GM19438 (cell line): ENCODE results near the gene GALNTL6.

Source experiments
- ATAC-seq: cut with Tn5 transposase; IDR thresholded peaks from one replicate; pipeline ENCODE4 v1.9.1; 2021; ENCODE audit warnings: low read depth; ENCODE audit not compliant: unreplicated experiment

GALNTL6 gene

GRCh38 chr4:172173206-172173605 is 360.0 kb downstream of the GALNTL6 start:
- ATAC-seq: no peak

GRCh38 chr4:172177382-172177781 is 364.2 kb downstream of the GALNTL6 start:
- ATAC-seq: no peak

- ATAC-seq: no peak
These were observed 375.2 kb downstream of the GALNTL6 start for GRCh38 chr4:172188248-172188988.

GRCh38 chr4:172202480-172203076 is 389.4 kb downstream of the GALNTL6 start:
- peak; percentile 74 for ATAC-seq

- no peak for ATAC-seq
These were observed 394.1 kb downstream of the GALNTL6 start for GRCh38 chr4:172207258-172207657.

GRCh38 chr4:172207886-172208285 is 394.7 kb downstream of the GALNTL6 start:
- no peak for ATAC-seq

- ATAC-seq: no peak
These were observed 407.5 kb downstream of the GALNTL6 start for GRCh38 chr4:172220679-172221078.

- ATAC-seq: no peak
These were observed 412.3 kb downstream of the GALNTL6 start for GRCh38 chr4:172225457-172225856.

- ATAC-seq: no peak
These were observed 419.8 kb downstream of the GALNTL6 start for GRCh38 chr4:172232966-172233365.

- ATAC-seq: no peak
These were observed 430.3 kb downstream of the GALNTL6 start for GRCh38 chr4:172243551-172243950.

- no peak for ATAC-seq
These were observed 432.3 kb downstream of the GALNTL6 start for GRCh38 chr4:172245516-172245915.

- ATAC-seq: no peak
These were observed 440.2 kb downstream of the GALNTL6 start for GRCh38 chr4:172253409-172253808.

GRCh38 chr4:172256820-172257219 is 443.6 kb downstream of the GALNTL6 start:
- ATAC-seq: no peak

- ATAC-seq: no peak
These were observed 457.2 kb downstream of the GALNTL6 start for GRCh38 chr4:172270397-172270796.

GRCh38 chr4:172287117-172287516 is 473.9 kb downstream of the GALNTL6 start:
- no peak for ATAC-seq

- no peak for ATAC-seq
These were observed 492.5 kb downstream of the GALNTL6 start for GRCh38 chr4:172305698-172306097.

- ATAC-seq: peak; percentile 56
These were observed 494.9 kb downstream of the GALNTL6 start for GRCh38 chr4:172308078-172308477.

- ATAC-seq: no peak
These were observed 498.5 kb downstream of the GALNTL6 start for GRCh38 chr4:172311682-172312081.

GRCh38 chr4:172323288-172323687 is 510.1 kb downstream of the GALNTL6 start:
- ATAC-seq: no peak

- ATAC-seq: no peak
These were observed 531.2 kb downstream of the GALNTL6 start for GRCh38 chr4:172344308-172344938.

GRCh38 chr4:172348426-172348825 is 535.2 kb downstream of the GALNTL6 start:
- ATAC-seq: no peak

GRCh38 chr4:172352356-172352755 is 539.2 kb downstream of the GALNTL6 start:
- no peak for ATAC-seq
